ENCODE measurements around the gene TEAD2.

- no peak for TF ChIP-seq CTCF (IDR thresholded peaks at IDR 0.05; ENCODE audit: insufficient read depth, low read length, poor library complexity, severe bottlenecking)
- TF ChIP-seq EZH2phosphoT487 (conservative IDR thresholded peaks at IDR 0.05; ENCODE audit: low read length) = no peak
Observed at GRCh38 chr19:49364083-49364737, 2.0 kb upstream of the TEAD2 start.

Measured in SU-DHL-6 (cell line).